DMS79 treated with DMSO at 0.1 percent for 48 hours (cell line): Measurements from ENCODE around the gene DMRT3.
A peak's percentile ranks its signal among the peaks of the same experiment; 100 is the strongest.

Experiments
- DNase-seq: peaks from one replicate; lab custom pipeline; 2025; lab: John Stamatoyannopoulos, UW

The DMRT3 gene

DNA sequence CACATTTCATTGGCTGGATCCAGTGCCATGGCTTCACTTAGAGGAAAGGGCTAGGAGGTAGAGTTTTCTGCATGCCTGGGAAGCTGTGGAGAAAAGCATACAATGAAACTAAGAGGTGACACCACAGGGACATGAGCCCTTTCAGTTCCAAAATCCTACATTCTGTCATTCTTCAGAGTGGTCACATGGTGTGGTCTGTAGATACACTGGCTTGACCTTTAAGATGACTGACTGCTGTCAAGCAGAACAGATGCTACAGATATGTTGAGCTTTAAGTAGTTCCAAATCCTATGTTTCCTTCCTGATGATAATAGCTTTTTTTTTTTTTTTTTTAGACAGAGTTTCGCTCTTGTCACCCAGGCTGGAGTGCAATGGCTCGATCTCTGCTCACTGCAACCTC, 26.2 kb downstream of the DMRT3 start:
- no peak for DNase-seq

DNA sequence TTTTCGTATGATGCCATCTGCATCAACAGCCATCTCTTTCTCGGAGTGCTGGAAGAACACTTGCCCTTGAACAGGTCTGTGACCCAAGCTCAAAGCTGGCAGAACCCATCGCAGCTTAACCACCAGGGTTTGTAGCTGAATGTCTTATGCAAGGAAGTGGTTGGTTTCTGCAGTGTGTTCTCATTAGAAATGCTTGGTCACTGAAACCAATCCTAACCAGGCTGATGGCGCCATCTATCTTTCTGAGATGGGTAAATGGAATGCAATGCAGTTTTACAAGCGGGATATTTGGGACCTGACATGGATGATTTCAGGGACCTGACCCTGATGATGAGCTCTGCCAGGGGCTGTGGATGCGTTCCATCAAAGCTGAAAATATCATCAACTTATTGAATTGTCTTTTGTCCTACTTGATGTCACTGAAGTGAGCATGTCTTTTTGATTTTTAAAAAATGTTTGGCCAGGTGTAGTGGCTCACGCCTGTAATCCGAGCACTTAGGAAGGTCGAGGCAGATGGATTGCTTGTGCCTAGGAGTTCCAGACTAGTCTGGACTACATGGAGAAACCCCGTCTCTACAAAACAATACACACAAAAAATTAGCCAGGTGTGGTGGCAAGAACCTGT, 28.7 kb downstream of the DMRT3 start:
- DNase-seq, result no peak

DNA sequence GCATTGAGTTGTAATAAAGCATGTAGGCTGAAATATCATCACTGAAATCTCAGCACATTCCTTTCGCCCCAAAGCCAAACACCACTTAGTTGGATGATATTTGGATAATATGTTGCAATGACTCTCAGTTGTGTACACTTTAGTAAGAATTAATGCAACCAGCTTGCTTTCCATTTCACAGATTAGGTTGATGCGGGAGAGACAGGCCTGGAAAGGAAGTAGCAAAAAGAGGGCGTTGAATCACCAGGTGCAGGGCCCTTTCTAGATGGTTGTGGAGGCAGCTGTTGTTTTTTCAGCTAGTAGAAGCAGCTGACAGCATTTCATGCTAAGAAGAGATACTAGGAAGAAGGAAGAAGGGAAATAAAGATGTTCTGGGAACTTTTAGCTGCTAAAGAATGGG, 30.9 kb downstream of the DMRT3 start:
- DNase-seq, result no peak

DNA sequence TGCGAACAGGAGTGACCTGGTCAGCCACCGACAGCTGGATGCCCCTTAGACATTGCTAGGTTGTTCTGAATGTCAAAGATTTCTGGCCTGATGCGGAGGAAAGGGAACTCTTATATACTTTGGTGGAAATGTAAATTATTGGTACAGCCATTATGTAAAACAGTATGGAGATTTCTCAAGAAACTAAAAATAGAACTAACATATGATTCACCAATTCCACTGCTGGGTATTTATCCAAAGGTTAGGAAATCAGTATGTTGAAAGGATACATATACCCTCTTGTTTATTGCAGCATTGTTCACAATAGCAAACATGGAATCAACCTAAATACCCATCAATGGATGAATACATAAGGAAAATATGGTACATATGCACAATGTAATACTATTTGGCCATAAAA, 31.8 kb downstream of the DMRT3 start:
- no peak for DNase-seq

DNA sequence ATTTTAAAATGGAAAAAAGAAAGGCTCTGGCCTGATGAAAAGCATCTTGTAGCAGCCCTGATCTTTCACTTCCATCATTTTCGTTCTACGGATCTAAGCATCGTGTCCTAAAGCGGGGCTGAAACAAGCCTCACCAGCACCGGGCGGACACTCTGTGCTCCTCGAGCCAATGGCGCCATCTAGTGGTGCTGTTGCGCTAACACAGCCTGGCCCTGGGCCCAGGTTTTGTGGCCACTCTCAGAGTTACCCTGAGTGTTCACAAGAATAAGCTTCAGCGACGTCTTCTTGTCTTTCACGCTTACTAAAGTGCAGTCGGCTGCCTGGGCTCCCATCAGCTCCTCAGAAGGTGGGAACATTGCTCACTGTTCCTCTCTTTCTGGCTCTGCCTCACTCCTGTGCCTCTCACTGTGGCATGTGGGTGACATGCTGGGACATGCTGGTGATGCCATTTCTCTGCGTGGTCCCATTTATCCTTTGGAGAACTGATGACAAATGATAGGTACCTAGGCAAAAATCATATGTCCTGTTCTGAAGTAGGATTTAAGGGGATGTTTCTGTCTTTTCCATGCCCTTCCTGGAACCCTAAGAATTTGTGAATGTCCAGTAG, 32.7 kb downstream of the DMRT3 start:
- DNase-seq, result peak; percentile 45

DNA sequence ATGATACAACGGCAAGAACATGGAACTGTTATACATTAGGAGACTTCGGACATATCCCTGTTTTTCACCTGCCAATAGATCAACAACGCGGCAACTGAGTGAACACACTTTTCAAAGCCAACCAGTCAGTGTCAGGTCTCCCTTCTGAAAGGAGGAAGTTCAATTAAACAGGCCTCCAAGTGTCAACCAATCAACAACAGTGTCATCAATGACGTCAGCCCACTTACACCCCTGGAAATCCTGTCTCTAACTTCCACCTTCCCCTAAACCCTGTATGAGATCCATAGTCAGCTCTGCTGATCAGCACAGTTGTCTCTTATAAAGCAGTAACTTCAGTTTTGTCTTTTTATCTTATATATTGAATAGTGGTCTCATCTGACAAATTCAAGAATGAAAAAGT, 36.6 kb downstream of the DMRT3 start:
- DNase-seq, result no peak

DNA sequence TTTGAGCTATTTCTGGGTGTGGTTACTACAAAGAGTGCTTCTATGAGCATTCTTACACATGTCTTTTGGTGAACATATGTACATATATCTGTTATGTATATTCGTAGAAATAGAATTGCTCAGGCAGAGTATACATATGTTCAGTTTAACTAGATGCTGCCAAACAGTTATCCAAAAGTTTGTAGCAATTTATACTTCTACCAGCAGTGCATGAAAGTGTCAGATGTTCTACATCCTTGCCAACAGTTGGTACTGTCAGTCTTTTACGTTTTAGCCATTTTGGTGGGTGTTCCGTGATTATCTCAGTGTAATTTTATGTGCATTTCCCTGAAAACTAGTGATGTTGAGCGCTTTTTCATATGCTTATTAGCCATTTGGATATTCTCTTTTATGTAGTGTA, 37.8 kb downstream of the DMRT3 start:
- DNase-seq, result no peak

DNA sequence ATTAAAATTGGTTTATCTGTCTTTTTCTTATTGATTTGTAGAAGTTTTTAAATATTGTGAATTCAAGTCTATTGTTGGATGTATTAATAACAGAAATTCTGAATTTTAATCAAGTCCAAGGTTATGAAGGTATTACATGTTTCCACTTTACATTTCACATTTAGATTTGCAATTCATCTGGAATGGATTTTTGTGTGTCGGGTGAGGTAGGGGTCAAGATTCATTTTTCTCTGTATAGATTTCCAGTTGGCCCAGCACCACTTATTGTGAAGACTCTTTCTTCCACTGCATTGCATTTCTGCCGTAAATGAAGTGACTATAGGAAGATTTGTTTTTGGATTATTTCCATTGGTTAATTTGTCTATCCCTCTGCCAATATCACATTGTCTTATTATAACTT, 38.2 kb downstream of the DMRT3 start:
- no peak for DNase-seq

DNA sequence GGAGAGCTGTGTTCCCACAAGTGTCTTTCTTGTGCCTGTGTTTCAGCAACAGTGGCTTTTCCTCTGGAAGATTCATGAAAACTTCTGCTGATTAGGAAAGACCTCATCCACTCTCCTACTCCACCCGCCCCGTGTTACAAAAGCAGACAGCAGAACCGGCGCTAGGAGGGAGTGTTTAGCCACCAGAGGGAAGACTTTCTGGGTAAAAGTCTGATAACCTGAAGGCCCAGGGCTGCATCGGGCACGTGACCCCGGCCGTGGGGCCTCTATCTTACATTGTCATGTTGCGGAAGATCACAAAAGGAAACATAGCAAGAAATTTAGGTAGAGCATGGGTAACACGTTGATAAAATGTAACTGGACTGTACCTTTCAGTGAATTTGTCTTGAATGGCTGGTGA, 41.7 kb downstream of the DMRT3 start:
- no peak for DNase-seq

DNA sequence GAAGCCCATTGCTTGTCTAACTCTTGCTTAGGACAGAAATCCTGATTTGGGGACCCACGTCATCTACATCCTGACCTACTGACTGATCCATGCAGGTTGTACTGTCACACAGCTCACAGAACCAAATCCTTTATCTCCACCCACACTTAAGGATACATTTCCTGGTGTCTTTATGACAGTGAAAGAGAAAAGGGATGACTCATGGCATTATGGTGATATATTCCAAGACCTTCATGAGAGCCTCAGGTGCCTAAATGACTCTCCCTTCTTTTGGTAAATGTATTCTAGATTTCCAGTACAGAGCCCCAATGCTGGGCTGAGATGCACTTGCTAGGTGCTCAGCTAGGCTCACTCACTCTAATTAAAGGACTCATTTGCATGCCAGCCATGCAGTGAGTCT, 47.7 kb downstream of the DMRT3 start:
- no peak for DNase-seq

DNA sequence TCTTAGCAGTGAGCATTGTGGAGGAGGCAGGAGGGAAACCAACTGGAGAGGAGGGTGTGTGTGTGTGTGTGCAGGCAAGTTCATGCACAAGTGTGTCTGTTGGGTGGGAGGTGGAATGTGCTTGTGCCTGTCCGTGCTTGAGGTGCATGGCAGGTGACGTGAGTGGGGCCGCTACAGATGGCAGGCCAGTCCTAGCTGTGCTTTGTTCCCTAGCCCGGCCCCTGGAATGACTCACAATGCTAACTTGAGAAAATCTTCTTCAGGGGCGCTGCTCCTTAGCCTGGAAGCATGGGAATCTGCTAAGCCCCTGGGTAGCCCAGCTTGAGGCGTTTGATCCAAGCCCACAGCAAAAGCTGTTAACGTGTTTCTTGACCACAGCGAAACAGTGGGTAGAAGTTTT, 48.7 kb downstream of the DMRT3 start:
- DNase-seq, result no peak

DNA sequence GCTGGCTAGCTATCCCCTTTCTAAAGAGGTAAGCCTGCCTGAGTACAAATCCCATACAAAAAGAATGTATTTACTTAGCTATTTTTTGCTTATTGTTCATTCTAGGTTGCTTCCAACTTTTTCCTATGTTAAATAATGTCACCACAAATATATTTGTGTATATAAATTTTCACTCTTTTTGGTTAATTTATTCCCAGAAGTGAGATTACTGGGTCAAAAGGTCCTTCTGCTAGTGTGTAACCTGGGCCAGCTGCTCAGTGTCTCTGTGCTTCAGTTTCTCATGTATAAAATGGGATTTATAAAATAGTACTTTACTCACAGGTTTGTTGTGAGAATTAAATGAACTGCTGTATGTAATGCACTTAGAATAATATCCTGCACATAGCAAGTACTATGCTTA, 49.8 kb downstream of the DMRT3 start:
- DNase-seq, result no peak

DNA sequence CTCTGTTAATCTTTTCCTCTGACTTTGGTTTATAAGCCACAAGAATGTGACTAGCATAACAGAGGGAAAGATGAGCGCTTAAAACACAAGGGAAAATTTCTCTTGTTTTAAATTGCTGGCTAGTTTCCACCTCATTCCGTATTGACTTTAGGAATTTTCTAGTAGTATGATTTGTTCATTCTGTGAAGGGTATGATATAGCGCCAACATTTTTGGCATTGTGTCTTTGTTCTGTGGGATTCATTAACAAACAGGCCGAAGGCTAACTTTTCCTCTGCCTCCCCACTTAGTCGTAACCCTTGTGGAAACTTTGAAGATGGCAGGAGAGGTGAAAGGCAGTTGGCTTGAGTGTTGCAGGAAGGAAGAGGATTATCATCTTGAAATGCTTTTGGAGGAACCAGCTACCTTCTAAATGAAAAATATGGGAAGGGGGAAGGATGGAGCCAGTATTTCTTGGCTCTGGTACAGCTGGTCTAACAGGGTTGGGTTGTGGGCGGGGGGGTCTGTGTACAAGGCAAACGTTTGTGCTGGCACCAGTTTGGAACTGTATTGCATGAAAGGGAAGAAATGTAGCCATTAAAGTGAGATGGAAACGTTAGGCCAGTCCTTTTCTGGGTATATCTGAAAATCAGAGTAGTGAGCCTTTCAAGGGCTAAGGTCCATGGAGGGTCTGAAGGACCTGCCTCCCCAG, 52.2 kb downstream of the DMRT3 start:
- DNase-seq, result no peak

DNA sequence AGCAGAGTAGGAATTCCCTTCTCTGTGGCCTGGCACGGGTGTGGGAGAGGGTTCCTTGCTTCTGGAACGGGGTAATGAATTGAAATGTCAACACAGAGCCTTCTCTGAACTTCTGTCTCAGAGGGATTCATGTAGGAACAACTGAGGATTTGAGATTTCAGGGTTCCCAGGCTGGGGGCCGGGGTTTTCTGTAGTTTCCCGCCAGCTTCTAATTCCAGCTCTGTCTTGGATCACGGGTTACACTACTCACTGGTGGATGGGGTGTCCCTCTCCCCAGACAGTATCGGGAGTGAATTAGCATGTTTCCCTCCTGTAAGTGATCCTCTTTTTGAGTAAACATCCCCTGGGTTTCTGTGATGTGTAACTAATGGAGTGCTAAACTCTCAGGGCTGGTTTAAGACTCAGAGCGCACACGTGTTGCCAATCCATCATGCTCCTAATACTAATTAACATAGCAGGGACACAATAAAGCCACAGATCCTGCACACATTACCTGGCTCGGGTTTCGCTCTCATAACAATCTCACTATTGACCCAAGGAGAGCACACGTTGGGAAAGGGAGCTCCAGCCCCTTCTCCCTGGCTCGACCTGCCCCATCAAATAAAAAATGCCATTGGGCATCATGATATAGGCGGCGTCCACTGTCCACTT, 55.6 kb downstream of the DMRT3 start:
- DNase-seq, result no peak

DNA sequence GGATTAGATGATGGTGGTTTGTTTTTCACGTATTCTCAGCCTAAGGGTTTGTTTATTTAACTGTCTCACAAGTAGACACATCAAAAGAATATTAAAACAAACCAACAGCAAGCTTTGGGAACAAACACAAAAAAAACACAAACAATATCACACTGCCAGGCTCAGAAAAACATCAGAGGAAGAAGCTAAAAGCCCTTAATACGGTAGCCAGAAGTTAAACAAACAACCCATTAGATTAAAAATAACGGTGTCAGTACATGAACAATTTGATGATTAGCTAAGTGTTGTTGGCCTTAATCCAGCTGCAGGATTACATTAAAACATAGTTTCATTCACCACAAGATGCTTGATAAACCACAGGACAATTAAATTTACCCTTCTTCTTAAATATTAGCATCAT, 57.8 kb downstream of the DMRT3 start:
- no peak for DNase-seq

DNA sequence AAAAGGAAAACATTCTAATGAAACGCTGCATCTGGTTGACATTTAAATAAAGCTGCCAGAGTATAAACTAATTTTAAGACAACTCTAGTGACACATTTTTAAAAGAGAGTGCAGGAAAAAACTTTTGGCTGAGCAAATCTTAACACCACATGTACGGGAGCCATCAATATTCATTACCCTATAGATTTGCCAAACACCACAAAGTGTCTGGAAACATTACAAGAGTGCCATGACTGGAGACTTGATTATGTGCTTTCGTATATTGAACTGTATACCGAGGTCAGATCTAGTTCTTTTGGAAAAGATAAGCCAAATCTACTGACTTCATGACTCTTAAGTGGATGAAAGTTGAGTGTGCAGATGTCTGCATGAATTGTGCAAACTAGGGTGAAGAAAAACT, 63.1 kb downstream of the DMRT3 start:
- DNase-seq, result no peak
